ENCODE measurements around the gene VEZT. TPM values are rescaled to one million over a fixed set of nuclear protein-coding genes. Genes with fewer than 3 reads are reported as not detected.
"Not testable (repeated sequence)": the region's sequence is repeated elsewhere in the genome, so short reads cannot be mapped to it uniquely, and the experiment has no call there.

The VEZT gene
- total and polyA plus RNA-seq, 10 of the 15 experiments (the other 5 are each of a cell fraction or from before 2014, with no cell fraction given): 32.8 to 134 (median 66.2) TPM

GRCh38 chr12:95231190-95231589 is 13.6 kb downstream of the VEZT start:
- DNase-seq (ENCODE audit: low read depth, low spot score): no peak
- Histone ChIP-seq H3K4me3 (no peak overlapping the region), H3K4me1 (ENCODE audit: control insufficient read depth, insufficient read depth, low read length) (no peaks in the 10 kb centered on the region), H3K27ac (ENCODE audit: control insufficient read depth, insufficient read depth) (no peak overlapping the region), H3K9me3 (replicated peaks; ENCODE audit: control insufficient read depth, insufficient read depth, low read length) (no peaks in the 10 kb centered on the region), H2AFZ (ENCODE audit: control insufficient read depth, low read depth, low read length) (no peak overlapping the region), H3K9ac (ENCODE audit: control insufficient read depth, insufficient read depth, low read length) (no peak overlapping the region), H3K79me2 (ENCODE audit: control insufficient read depth, insufficient read depth, low read length) (peaks cover 62% of the 10 kb centered on the region), H4K20me1 (ENCODE audit: control insufficient read depth, insufficient read depth) (no peaks in the 10 kb centered on the region), H3K27me3 (replicated peaks in 1 of 2; ENCODE audit: control insufficient read depth in 2 of 2, insufficient read depth in 2 of 2, low read length in 1 of 2) (no peaks in the 10 kb centered on the region), H3K36me3 (ENCODE audit: control insufficient read depth in 2 of 2, insufficient read depth in 2 of 2, low read length in 1 of 2) (peaks cover 0 to 2% of the 10 kb centered on the region in 2 experiments; a peak in 1 of 4 replicates), H3K4me2 (ENCODE audit: control insufficient read depth, insufficient read depth) (no peak overlapping the region)
- SMC1A ChIA-PET (ENCODE audit: uncharacterized antibody, unreplicated experiment): interaction anchor here (1.3 to 2.2 kb wide), 2 partner anchors 9 to 16 kb away, joined by 6 to 8 read pairs; no protein-coding TSS in a partner anchor
- RAD21 ChIA-PET (ENCODE audit: unreplicated experiment): interaction anchor here (1.2 kb wide), 1 partner anchor 31 kb away, joined by 3 read pairs; no protein-coding TSS in a partner anchor
- no peak for TF ChIP-seq ASH2L (IDR thresholded peaks at IDR 0.05; ENCODE audit: borderline replicate concordance, low read depth)
- peak; percentile 3; the same call in 1 of the 2 replicates for TF ChIP-seq JUNB (IDR thresholded peaks at IDR 0.05)
- intact Hi-C loops (cut with micrococcal nuclease; ENCODE audit: unreplicated experiment) (no loop called here), in situ Hi-C loops (cut with MboI) (no loop called here)
- BruUV-seq (replicated peaks): no TSS peak
- FAIRE-seq: no peak
- peak; percentile 34; the same call in 1 of the 3 replicates for ATAC-seq
- POLR2A ChIA-PET: no interaction called here
- WGBS (ENCODE audit: insufficient coverage, insufficient replicate concordance, low lambda C conversion rate, missing lambda C conversion rate): 57% methylated on average over 2 of the region's 2 CpGs
- CTCF ChIA-PET: interaction anchor here (0.9 to 1.6 kb wide), 4 partner anchors 9 to 302 kb away, joined by 3 to 10 read pairs (median 4); no protein-coding TSS in a partner anchor

GRCh38 chr12:95234187-95234586 is 16.6 kb downstream of the VEZT start:
- H3K4me1 ChIP-seq (ENCODE audit: control insufficient read depth, insufficient read depth, low read length); H3K4me2 ChIP-seq (ENCODE audit: control insufficient read depth, insufficient read depth); DNase-seq (ENCODE audit: low read depth, low spot score); H2AFZ ChIP-seq (ENCODE audit: control insufficient read depth, low read depth, low read length); in situ Hi-C loops (cut with MboI); ATAC-seq; H4K20me1 ChIP-seq (ENCODE audit: control insufficient read depth, insufficient read depth); H3K36me3 ChIP-seq (ENCODE audit: control insufficient read depth in 2 of 2, insufficient read depth in 2 of 2, low read length in 1 of 2); intact Hi-C loops (cut with micrococcal nuclease; ENCODE audit: unreplicated experiment); H3K27ac ChIP-seq (ENCODE audit: control insufficient read depth, insufficient read depth); H3K27me3 ChIP-seq (replicated peaks in 1 of 2; ENCODE audit: control insufficient read depth in 2 of 2, insufficient read depth in 2 of 2, low read length in 1 of 2); H3K4me3 ChIP-seq; POLR2A ChIA-PET; FAIRE-seq; CTCF ChIA-PET; H3K9me3 ChIP-seq (replicated peaks; ENCODE audit: control insufficient read depth, insufficient read depth, low read length); BruUV-seq (replicated peaks); H3K9ac ChIP-seq (ENCODE audit: control insufficient read depth, insufficient read depth, low read length); RAD21 ChIA-PET (ENCODE audit: unreplicated experiment): not testable (repeated sequence)
- peaks cover 57% of the 10 kb centered on the region for H3K79me2 ChIP-seq (ENCODE audit: control insufficient read depth, insufficient read depth, low read length)
- 96% methylated on average over 11 of the region's 14 CpGs for WGBS (ENCODE audit: insufficient coverage, insufficient replicate concordance, low lambda C conversion rate, missing lambda C conversion rate)
- SMC1A ChIA-PET (ENCODE audit: uncharacterized antibody, unreplicated experiment): interaction anchor here (1.4 kb wide), 1 partner anchor 10 kb away, joined by 4 read pairs; no protein-coding TSS in a partner anchor

- H4K20me1 ChIP-seq (ENCODE audit: control insufficient read depth, insufficient read depth); H2AFZ ChIP-seq (ENCODE audit: control insufficient read depth, low read depth, low read length); intact Hi-C loops (cut with micrococcal nuclease; ENCODE audit: unreplicated experiment); H3K27ac ChIP-seq (ENCODE audit: control insufficient read depth, insufficient read depth); H3K4me2 ChIP-seq (ENCODE audit: control insufficient read depth, insufficient read depth); DNase-seq (ENCODE audit: low read depth, low spot score); in situ Hi-C loops (cut with MboI); BruUV-seq (replicated peaks); H3K27me3 ChIP-seq (replicated peaks in 1 of 2; ENCODE audit: control insufficient read depth in 2 of 2, insufficient read depth in 2 of 2, low read length in 1 of 2); POLR2A ChIA-PET; H3K4me3 ChIP-seq; CTCF ChIA-PET; SMC1A ChIA-PET (ENCODE audit: uncharacterized antibody, unreplicated experiment); ATAC-seq; RAD21 ChIA-PET (ENCODE audit: unreplicated experiment); H3K36me3 ChIP-seq (ENCODE audit: control insufficient read depth in 2 of 2, insufficient read depth in 2 of 2, low read length in 1 of 2); H3K9me3 ChIP-seq (replicated peaks; ENCODE audit: control insufficient read depth, insufficient read depth, low read length); FAIRE-seq; H3K4me1 ChIP-seq (ENCODE audit: control insufficient read depth, insufficient read depth, low read length); H3K9ac ChIP-seq (ENCODE audit: control insufficient read depth, insufficient read depth, low read length): not testable (repeated sequence)
- peaks cover 52% of the 10 kb centered on the region for H3K79me2 ChIP-seq (ENCODE audit: control insufficient read depth, insufficient read depth, low read length)
- WGBS (ENCODE audit: insufficient coverage, insufficient replicate concordance, low lambda C conversion rate, missing lambda C conversion rate): 98% methylated on average over 17 of the region's 31 CpGs
Measured at GRCh38 chr12:95235621-95236020, 18.0 kb downstream of the VEZT start.
